ENCODE data around the gene STIL.

STIL gene

DNA sequence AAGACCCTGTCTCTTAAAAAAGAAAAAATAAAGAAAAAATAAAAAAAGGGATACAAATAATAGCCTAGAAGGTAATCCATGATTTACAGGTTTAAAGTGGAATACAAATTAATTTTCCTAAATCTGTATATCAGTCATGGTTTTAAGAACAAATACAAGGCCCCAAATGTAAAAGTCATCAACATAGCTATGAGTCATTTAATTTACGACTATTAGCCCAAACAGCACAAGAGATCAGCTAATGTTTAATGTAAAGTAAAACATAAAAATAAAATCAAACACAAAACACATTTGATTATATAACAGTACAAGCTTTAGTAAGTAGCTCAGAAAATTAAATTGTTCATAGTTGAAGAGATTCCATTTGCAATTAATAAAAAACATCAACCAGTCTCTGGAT lies 61.6 kb downstream of the STIL start:
- TF ChIP-seq CEBPB (IDR thresholded peaks at IDR 0.05): no peak
- TF ChIP-seq, protein P1, sequence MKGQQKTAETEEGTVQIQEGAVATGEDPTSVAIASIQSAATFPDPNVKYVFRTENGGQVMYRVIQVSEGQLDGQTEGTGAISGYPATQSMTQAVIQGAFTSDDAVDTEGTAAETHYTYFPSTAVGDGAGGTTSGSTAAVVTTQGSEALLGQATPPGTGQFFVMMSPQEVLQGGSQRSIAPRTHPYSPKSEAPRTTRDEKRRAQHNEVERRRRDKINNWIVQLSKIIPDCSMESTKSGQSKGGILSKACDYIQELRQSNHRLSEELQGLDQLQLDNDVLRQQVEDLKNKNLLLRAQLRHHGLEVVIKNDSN (IDR thresholded peaks at IDR 0.05): no peak
- no peak for TF ChIP-seq ZBTB7A (IDR thresholded peaks at IDR 0.05; ENCODE audit: low read depth)
- no peak for TF ChIP-seq NFIC (IDR thresholded peaks at IDR 0.05)
- TF ChIP-seq TAF1 (IDR thresholded peaks at IDR 0.05; ENCODE audit: low read depth): no peak
- TF ChIP-seq, protein P2, sequence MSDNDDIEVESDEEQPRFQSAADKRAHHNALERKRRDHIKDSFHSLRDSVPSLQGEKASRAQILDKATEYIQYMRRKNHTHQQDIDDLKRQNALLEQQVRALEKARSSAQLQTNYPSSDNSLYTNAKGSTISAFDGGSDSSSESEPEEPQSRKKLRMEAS (IDR thresholded peaks at IDR 0.05): no peak
- no peak for TF ChIP-seq FOXM1 (IDR thresholded peaks at IDR 0.05; ENCODE audit: borderline replicate concordance, low read depth)
- TF ChIP-seq EP300 (IDR thresholded peaks at IDR 0.05; ENCODE audit: borderline replicate concordance): no peak
- TF ChIP-seq CREB1 (IDR thresholded peaks at IDR 0.05; ENCODE audit: low read depth): no peak
- no peak for TF ChIP-seq YY1 (IDR thresholded peaks at IDR 0.05; ENCODE audit: low read depth)
- no peak for TF ChIP-seq TCF12 (IDR thresholded peaks at IDR 0.05; ENCODE audit: low read depth)
- no peak for TF ChIP-seq RAD21 (IDR thresholded peaks at IDR 0.05; ENCODE audit: low read depth)
- TF ChIP-seq TEAD4 (IDR thresholded peaks at IDR 0.05): no peak
- TF ChIP-seq EGR1 (IDR thresholded peaks at IDR 0.05): no peak
- TF ChIP-seq, protein P3, sequence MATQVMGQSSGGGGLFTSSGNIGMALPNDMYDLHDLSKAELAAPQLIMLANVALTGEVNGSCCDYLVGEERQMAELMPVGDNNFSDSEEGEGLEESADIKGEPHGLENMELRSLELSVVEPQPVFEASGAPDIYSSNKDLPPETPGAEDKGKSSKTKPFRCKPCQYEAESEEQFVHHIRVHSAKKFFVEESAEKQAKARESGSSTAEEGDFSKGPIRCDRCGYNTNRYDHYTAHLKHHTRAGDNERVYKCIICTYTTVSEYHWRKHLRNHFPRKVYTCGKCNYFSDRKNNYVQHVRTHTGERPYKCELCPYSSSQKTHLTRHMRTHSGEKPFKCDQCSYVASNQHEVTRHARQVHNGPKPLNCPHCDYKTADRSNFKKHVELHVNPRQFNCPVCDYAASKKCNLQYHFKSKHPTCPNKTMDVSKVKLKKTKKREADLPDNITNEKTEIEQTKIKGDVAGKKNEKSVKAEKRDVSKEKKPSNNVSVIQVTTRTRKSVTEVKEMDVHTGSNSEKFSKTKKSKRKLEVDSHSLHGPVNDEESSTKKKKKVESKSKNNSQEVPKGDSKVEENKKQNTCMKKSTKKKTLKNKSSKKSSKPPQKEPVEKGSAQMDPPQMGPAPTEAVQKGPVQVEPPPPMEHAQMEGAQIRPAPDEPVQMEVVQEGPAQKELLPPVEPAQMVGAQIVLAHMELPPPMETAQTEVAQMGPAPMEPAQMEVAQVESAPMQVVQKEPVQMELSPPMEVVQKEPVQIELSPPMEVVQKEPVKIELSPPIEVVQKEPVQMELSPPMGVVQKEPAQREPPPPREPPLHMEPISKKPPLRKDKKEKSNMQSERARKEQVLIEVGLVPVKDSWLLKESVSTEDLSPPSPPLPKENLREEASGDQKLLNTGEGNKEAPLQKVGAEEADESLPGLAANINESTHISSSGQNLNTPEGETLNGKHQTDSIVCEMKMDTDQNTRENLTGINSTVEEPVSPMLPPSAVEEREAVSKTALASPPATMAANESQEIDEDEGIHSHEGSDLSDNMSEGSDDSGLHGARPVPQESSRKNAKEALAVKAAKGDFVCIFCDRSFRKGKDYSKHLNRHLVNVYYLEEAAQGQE (IDR thresholded peaks at IDR 0.05; ENCODE audit: low read depth): no peak

DNA sequence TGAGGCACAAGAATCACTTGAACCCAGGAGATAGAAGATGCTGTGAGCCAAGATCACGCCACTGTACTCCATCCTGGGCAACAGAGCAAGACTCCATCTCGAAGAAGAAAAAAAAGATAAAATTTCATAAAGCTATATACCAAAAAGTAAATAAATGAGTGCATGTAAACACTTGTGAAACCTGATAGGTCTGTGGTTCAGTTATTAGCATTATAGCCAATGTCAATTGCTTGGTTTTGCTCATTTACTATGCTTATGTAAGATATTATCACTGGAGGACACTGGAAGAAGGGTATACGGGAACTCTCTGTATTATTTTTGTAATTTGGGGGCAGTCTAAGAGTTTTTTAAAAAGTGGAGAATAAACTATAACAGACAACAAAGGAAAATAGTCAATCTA lies 64.2 kb downstream of the STIL start:
- TF ChIP-seq, protein P3 (IDR thresholded peaks at IDR 0.05; ENCODE audit: low read depth): no peak
- no peak for TF ChIP-seq NFIC (IDR thresholded peaks at IDR 0.05)
- TF ChIP-seq FOXM1 (IDR thresholded peaks at IDR 0.05; ENCODE audit: borderline replicate concordance, low read depth): no peak

DNA sequence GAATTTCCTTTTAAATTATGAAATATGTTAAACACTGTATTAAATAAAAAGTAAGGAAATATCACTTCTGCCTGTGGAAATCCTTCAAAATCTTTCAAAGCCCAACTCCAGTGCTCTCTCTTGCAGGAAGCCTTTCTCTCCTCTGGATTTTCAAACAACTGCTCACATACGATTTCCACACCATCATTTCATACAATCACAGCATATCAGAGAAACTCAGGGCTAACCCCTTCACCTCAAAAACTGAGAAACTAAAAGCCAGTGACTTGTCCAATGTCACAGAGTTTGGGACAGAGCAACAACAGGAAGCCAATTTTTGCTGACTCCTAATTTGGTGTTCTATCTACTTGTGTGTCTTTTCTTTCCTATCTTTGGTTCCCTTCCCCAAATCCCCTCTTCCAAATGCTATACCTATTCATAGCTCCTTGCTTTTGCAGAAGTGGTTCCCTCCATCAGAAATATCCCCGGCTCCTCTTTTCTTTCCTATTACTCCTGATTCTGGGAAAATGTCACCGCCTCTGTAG lies 69.5 kb downstream of the STIL start:
- TF ChIP-seq, protein P1 (IDR thresholded peaks at IDR 0.05): no peak
- TF ChIP-seq CEBPB (IDR thresholded peaks at IDR 0.05) (no peak), NFIC (IDR thresholded peaks at IDR 0.05) (no peak), ZBTB7A (IDR thresholded peaks at IDR 0.05; ENCODE audit: low read depth) (no peak), EGR1 (IDR thresholded peaks at IDR 0.05) (no peak), RAD21 (IDR thresholded peaks at IDR 0.05; ENCODE audit: low read depth) (no peak), EP300 (IDR thresholded peaks at IDR 0.05; ENCODE audit: borderline replicate concordance) (no peak), FOXM1 (IDR thresholded peaks at IDR 0.05; ENCODE audit: borderline replicate concordance, low read depth) (no peak), YY1 (IDR thresholded peaks at IDR 0.05; ENCODE audit: low read depth) (no peak), TEAD4 (IDR thresholded peaks at IDR 0.05) (no peak), CREB1 (IDR thresholded peaks at IDR 0.05; ENCODE audit: low read depth) (no peak), TCF12 (IDR thresholded peaks at IDR 0.05; ENCODE audit: low read depth) (no peak), TAF1 (IDR thresholded peaks at IDR 0.05; ENCODE audit: low read depth) (no peak)
- TF ChIP-seq, protein P2 (IDR thresholded peaks at IDR 0.05): no peak
- TF ChIP-seq, protein P3 (IDR thresholded peaks at IDR 0.05; ENCODE audit: low read depth): no peak

DNA sequence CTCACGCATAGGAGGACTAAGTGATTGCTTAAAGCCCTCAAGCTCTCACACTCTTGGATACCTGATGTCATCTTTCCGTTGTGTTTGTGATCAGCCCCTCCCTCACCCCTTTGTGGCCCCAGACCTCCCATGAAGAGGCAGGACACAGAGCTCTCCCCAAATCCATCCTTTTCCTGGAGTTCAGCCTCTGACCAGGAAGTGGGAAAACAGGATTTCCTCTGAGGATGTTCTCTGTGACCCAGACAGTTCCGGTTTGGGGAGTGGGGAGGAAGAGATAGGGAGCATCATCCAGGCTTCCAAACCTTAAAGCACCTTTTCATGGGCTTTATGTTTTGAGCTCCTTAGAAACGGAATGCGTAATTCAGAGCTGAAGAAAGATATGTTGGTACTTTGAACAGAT lies 70.0 kb downstream of the STIL start:
- no peak for TF ChIP-seq CEBPB (IDR thresholded peaks at IDR 0.05)
